GM23248 (cell line): ENCODE results near the gene VSX1.

Experiments used
- EZH2 ChIP-seq: fragments of 200-600 bp; sonication (generic); IDR thresholded peaks from 2 replicates; pipeline ENCODE4 v1.6.1; 2018; ENCODE audit warnings: antibody characterized with exemption, mild to moderate bottlenecking; ENCODE audit not compliant: insufficient read depth, poor library complexity, severe bottlenecking
- EZH2phosphoT487 ChIP-seq: fragments of 200-600 bp; sonication (generic); IDR thresholded peaks from 2 replicates; pipeline ENCODE4 v1.6.1; 2018; ENCODE audit warnings: antibody characterized with exemption, moderate library complexity, mild to moderate bottlenecking, low read depth; ENCODE audit not compliant: insufficient read depth

DNA sequence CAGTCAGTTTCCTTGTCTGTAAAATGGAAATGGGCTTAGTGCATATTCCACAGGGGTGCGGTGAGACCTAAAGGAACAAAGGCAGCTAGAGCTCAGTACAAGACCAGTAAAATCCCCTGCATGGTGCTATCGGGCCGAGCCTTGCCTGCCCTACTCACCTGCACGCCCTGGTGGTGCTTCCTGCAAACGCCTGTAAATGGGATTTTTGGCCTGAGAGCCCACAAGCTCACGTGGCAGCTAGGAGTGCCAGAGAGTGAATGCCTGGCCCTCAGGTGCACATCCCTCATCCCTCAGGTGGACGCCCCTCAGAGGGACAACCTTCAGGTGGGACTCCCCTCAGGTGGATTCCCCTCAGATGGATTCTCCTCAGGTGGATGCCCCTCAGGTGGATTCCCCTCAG is 48.0 kb upstream of the VSX1 start:
- no peak for TF ChIP-seq EZH2
- TF ChIP-seq EZH2phosphoT487, result no peak
